Suprapubic skin (tissue), 4 donors: Measurements from ENCODE around the gene IGSF5.

Experiments
- EP300 ChIP-seq: sonication (generic); formaldehyde crosslinking; IDR thresholded peaks from one replicate; pipeline ENCODE4 v1.6.1; 2017; ENCODE audit warnings: antibody characterized with exemption
- POLR2A ChIP-seq, 2 donors: fragments of 450-650 bp; IDR thresholded peaks; one replicate each; pipeline ENCODE4 v1.6.1; 2017; ENCODE audit warnings: antibody characterized with exemption in 2 of 2, mild to moderate bottlenecking in 2 of 2, moderate library complexity in 2 of 2
- POLR2AphosphoS5 ChIP-seq, 3 donors: sonication (generic); formaldehyde crosslinking; IDR thresholded peaks; one replicate each; pipeline ENCODE4 v1.6.1; 2017; ENCODE audit warnings: antibody characterized with exemption in 3 of 3
- TF ChIP-seq, protein P1 (sequence below), 2 donors: fragments of 200-600 bp in 1 of 2; fragments of 450-650 bp in 1 of 2; sonication (generic) in 1 of 2; IDR thresholded peaks; one replicate each; pipeline ENCODE4 v1.5.1; 2016 to 2019; ENCODE audit warnings: antibody characterized with exemption in 2 of 2, mild to moderate bottlenecking in 1 of 2, moderate library complexity in 1 of 2

DNA sequence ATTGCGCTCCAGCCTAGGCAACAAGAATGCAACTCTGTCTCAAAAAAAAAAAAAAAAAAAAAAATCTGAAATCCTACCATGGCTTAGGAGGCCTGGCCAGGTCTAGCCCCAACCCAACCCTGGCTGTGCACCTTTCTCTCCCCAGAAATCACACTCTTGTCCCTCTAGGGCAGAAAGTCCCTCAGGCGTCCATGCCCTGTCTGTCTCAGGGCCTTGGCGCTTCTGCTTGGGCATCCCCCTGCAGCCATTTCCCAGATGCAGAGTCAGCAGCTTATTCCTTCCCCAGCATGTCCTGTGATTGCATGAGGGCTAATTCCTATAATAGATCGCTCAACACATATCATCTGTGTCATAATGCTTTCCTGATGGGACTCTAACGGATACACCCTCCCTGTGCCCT is 65.0 kb downstream of the IGSF5 start:
- TF ChIP-seq EP300 (no peak), POLR2A (IDR thresholded peaks at IDR 0.05) (no peak), POLR2AphosphoS5 (IDR thresholded peaks at IDR 0.05) (no peak)
- TF ChIP-seq, protein P1, sequence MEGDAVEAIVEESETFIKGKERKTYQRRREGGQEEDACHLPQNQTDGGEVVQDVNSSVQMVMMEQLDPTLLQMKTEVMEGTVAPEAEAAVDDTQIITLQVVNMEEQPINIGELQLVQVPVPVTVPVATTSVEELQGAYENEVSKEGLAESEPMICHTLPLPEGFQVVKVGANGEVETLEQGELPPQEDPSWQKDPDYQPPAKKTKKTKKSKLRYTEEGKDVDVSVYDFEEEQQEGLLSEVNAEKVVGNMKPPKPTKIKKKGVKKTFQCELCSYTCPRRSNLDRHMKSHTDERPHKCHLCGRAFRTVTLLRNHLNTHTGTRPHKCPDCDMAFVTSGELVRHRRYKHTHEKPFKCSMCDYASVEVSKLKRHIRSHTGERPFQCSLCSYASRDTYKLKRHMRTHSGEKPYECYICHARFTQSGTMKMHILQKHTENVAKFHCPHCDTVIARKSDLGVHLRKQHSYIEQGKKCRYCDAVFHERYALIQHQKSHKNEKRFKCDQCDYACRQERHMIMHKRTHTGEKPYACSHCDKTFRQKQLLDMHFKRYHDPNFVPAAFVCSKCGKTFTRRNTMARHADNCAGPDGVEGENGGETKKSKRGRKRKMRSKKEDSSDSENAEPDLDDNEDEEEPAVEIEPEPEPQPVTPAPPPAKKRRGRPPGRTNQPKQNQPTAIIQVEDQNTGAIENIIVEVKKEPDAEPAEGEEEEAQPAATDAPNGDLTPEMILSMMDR (IDR thresholded peaks at IDR 0.05) = no peak
